Anterior cingulate cortex (tissue), 58 donors: Measurements from ENCODE around the gene DSG3.

ENCODE experiments used
- DNase-seq, 58 donors: peaks; one replicate each; lab custom pipeline; 2025; lab: John Stamatoyannopoulos, UW

DSG3 gene

GRCh38 chr18:31510319-31510718 is 62.8 kb downstream of the DSG3 start:
- no peak for DNase-seq

- DNase-seq = no peak
These were observed 63.6 kb downstream of the DSG3 start for GRCh38 chr18:31511098-31511497.

GRCh38 chr18:31512203-31512764 is 64.7 kb downstream of the DSG3 start:
- no peak for DNase-seq

GRCh38 chr18:31513189-31513935 is 65.8 kb downstream of the DSG3 start:
- DNase-seq = no peak

- DNase-seq = no peak
These were observed 68.9 kb downstream of the DSG3 start for GRCh38 chr18:31516437-31516836.

- no peak for DNase-seq
These were observed 78.8 kb downstream of the DSG3 start for GRCh38 chr18:31526374-31526773.
